Gastroesophageal sphincter (tissue), 4 donors: ENCODE results near the gene NNMT. TPM values are rescaled to one million over a fixed set of nuclear protein-coding genes. Genes with fewer than 3 reads are reported as not detected.
A peak's percentile ranks its signal among the peaks of the same experiment; 100 is the strongest.

Experiments used
- ATAC-seq: fragments of 150-250 bp; one replicate; pipeline ENCODE4 v1.9.1; 2016; ENCODE audit warnings: mild to moderate bottlenecking, moderate library complexity
- H3K27ac ChIP-seq, 4 donors: fragments of 200-600 bp; sonication (generic) in 3 of 4; 1 replicate in 3 of 4; 2 replicates in 1 of 4; pipeline ENCODE4 v1.5.1; 2016 to 2019
- H3K27me3 ChIP-seq: fragments of 200-600 bp; sonication (generic); one replicate; pipeline ENCODE4 v1.5.1; 2019
- H3K36me3 ChIP-seq, 2 donors: fragments of 200-600 bp; sonication (generic); one replicate each; pipeline ENCODE4 v1.5.1; 2019; ENCODE audit warnings: control low read depth in 1 of 2
- H3K4me1 ChIP-seq, 3 donors: fragments of 200-600 bp; sonication (generic); 1 replicate in 2 of 3; 2 replicates in 1 of 3; pipeline ENCODE4 v1.5.1; 2016 to 2019; ENCODE audit warnings: control low read depth in 2 of 3
- H3K4me3 ChIP-seq, 2 donors: fragments of 200-600 bp; sonication (generic); one replicate each; pipeline ENCODE4 v1.5.1; 2019; ENCODE audit warnings: mild to moderate bottlenecking in 1 of 2, moderate library complexity in 1 of 2
- H3K9me3 ChIP-seq, 3 donors: fragments of 200-600 bp; sonication (generic); one replicate each; pipeline ENCODE4 v1.5.1; 2017 to 2019; ENCODE audit warnings: control low read depth in 2 of 3
- EP300 ChIP-seq: sonication (generic); formaldehyde crosslinking; IDR thresholded peaks from one replicate; pipeline ENCODE4 v1.6.1; 2017; ENCODE audit warnings: antibody characterized with exemption, mild to moderate bottlenecking
- POLR2A ChIP-seq, 2 donors: fragments of 450-650 bp; IDR thresholded peaks; one replicate each; pipeline ENCODE4 v1.6.1; 2017; ENCODE audit warnings: antibody characterized with exemption in 2 of 2, mild to moderate bottlenecking in 2 of 2, moderate library complexity in 1 of 2
- POLR2AphosphoS5 ChIP-seq: sonication (generic); formaldehyde crosslinking; IDR thresholded peaks from one replicate; pipeline ENCODE4 v1.6.1; 2017; ENCODE audit warnings: antibody characterized with exemption
- WGBS, 2 donors: methylation state at CpG; one replicate each; pipeline ENCODE4 v1.1.5; 2018; ENCODE audit warnings: low coverage in 1 of 2; 5-methylcytosine and 5-hydroxymethylcytosine counted together
- total RNA-seq, 4 donors: library from RNA; depleted of rRNA; stranded (reverse); fragments of >200 nt; gene quantifications; one replicate each; pipeline ENCODE4 v1.1.0, GENCODE V29; 2016
- TF ChIP-seq, protein P1 (sequence below), 4 experiments: fragments of 200-600 bp in 2 of 4; fragments of 450-650 bp in 2 of 4; sonication (generic) in 1 of 4; IDR thresholded peaks; one replicate each; pipeline ENCODE4 v1.5.1; 2017 to 2019; ENCODE audit warnings: antibody characterized with exemption in 4 of 4, mild to moderate bottlenecking in 2 of 4, moderate library complexity in 2 of 4

NNMT gene
- total RNA-seq, 4 donors from 2014 or later, result 39.4 to 409 (median 243) TPM

- peaks cover 87% of the 10 kb centered on the region for H3K27me3 ChIP-seq
- TF ChIP-seq POLR2AphosphoS5 (peak; percentile 20), EP300 (no peak)
- peak; percentile 61 for ATAC-seq
- peak overlapping the region in 1 of 4 donors; percentile 1 for H3K27ac ChIP-seq
- WGBS, 2 donors, result 53 to 67% methylated on average over 2 to 3 of the region's 3 CpGs
- H3K4me3 ChIP-seq, result no peak overlapping the region
- H3K4me1 ChIP-seq, result peaks cover 0 to 8% (median 2%) of the 10 kb centered on the region in 3 donors
- H3K36me3 ChIP-seq, result peaks cover 0 to 4% of the 10 kb centered on the region in 2 donors
- no peaks in the 10 kb centered on the region for H3K9me3 ChIP-seq
Measured at GRCh38 chr11:114275280-114275679, 20.9 kb upstream of the NNMT start.

- Histone ChIP-seq H3K4me1 (peaks cover 0 to 16% (median 6%) of the 10 kb centered on the region in 3 donors), H3K27me3 (peaks cover 85% of the 10 kb centered on the region), H3K4me3 (no peak overlapping the region), H3K27ac (no peak overlapping the region), H3K9me3 (no peaks in the 10 kb centered on the region), H3K36me3 (peaks cover 0 to 4% of the 10 kb centered on the region in 2 donors)
- no peak for ATAC-seq
- TF ChIP-seq EP300 (no peak), POLR2AphosphoS5 (no peak), POLR2A (IDR thresholded peaks at IDR 0.05) (no peak)
- TF ChIP-seq, protein P1, sequence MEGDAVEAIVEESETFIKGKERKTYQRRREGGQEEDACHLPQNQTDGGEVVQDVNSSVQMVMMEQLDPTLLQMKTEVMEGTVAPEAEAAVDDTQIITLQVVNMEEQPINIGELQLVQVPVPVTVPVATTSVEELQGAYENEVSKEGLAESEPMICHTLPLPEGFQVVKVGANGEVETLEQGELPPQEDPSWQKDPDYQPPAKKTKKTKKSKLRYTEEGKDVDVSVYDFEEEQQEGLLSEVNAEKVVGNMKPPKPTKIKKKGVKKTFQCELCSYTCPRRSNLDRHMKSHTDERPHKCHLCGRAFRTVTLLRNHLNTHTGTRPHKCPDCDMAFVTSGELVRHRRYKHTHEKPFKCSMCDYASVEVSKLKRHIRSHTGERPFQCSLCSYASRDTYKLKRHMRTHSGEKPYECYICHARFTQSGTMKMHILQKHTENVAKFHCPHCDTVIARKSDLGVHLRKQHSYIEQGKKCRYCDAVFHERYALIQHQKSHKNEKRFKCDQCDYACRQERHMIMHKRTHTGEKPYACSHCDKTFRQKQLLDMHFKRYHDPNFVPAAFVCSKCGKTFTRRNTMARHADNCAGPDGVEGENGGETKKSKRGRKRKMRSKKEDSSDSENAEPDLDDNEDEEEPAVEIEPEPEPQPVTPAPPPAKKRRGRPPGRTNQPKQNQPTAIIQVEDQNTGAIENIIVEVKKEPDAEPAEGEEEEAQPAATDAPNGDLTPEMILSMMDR (IDR thresholded peaks at IDR 0.05), result no peak
- WGBS, 2 donors, result 67 to 92% methylated on average over 2 to 3 of the region's 5 CpGs
Measured at GRCh38 chr11:114276077-114276476, 20.1 kb upstream of the NNMT start.

- H3K27ac ChIP-seq, result no peak overlapping the region
- no peaks in the 10 kb centered on the region for H3K9me3 ChIP-seq
- TF ChIP-seq POLR2AphosphoS5 (no peak), POLR2A (IDR thresholded peaks at IDR 0.05) (no peak), EP300 (no peak)
- TF ChIP-seq, protein P1 (IDR thresholded peaks at IDR 0.05), result no peak
- ATAC-seq, result no peak
- H3K27me3 ChIP-seq, result peaks cover 76% of the 10 kb centered on the region
- H3K4me1 ChIP-seq, result peaks cover 0 to 22% (median 7%) of the 10 kb centered on the region in 3 donors
- WGBS, 2 donors, result 85 to 91% methylated on average over 8 to 10 of the region's 11 CpGs
- no peaks in the 10 kb centered on the region for H3K36me3 ChIP-seq
- no peak overlapping the region for H3K4me3 ChIP-seq
Measured at GRCh38 chr11:114277637-114278341, 18.4 kb upstream of the NNMT start.

DNA sequence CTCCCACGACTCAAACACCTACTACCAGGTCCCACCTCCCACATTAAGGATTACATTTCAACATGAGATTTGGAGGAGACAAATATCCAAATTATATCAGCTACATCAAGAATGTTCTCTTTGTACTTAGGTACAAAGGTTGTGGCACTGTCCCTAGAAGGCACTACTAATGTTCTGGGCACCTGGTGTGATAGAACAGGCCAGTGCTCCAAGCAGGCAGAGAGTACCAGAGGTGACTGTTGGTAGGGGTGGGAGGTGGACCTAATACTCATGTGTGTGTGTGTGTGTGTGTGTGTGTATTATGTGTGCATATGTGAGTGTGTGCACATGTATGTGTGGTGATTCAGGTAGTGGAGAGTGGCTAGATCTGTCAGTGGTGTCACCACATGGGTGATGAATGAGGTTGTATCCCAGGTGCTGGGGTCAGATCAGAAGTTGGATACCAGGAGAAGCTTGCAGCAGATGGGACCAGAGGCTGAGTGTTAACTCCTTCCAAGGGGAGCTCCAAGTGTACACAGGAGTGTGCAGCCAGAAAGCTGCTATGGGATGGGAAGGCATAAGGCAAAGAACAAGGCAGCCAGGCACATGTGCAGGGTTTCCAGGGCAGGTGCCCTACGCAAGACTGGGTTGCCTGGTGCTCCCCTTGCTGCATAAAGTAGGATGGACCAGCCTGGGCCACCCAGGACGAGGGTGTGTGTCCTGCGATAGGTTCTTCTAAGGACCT lies 17.7 kb upstream of the NNMT start:
- no peaks in the 10 kb centered on the region for H3K9me3 ChIP-seq
- H3K36me3 ChIP-seq, result no peaks in the 10 kb centered on the region
- TF ChIP-seq POLR2A (IDR thresholded peaks at IDR 0.05), result no peak
- no peak for TF ChIP-seq POLR2AphosphoS5
- TF ChIP-seq, protein P1 (IDR thresholded peaks at IDR 0.05), result no peak
- TF ChIP-seq EP300, result no peak
- no peak overlapping the region for H3K4me3 ChIP-seq
- H3K27me3 ChIP-seq, result peaks cover 69% of the 10 kb centered on the region
- 71 to 81% methylated on average over 1 to 4 of the region's 4 CpGs for WGBS, 2 donors
- ATAC-seq, result no peak
- H3K4me1 ChIP-seq, result peaks cover 0 to 22% (median 7%) of the 10 kb centered on the region in 3 donors
- no peak overlapping the region for H3K27ac ChIP-seq

DNA sequence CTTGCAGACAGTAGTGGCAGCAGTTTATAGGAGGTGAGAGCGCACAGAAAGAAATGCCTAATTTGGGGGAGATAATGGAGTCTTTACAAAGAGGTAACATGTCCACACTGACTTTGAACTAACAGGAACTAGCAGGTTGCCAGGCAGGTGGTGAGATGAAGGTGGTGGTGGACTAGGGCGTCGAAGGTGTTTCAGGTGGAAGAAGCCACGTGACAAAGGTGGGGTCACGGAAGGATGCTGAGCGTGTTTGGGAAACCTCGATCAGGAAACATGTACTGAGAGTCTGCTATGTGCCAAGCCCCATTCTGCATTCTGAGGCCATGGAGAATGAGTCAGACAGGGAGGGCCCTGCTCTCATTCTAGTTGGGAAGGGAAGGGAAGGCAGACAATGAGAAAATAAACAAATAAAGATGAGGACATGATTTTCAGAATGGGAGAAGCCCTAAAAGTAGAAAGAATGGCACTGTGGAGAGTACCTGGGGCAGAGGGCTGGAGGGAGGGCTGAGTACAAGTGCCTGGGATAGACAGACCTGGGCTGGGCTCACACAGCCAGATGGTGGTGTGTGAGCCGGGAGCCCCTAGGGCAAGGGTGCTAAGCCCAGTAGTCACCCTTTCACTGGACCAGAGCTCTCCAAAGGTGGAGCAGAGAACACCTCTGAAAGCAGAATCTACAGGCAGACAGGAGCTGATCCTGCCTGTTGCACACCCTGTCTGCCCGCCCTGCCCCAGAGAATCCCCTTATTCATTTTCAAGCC lies 16.2 kb upstream of the NNMT start:
- 64 to 84% methylated on average over 8 of the region's 9 CpGs for WGBS, 2 donors
- peaks cover 58% of the 10 kb centered on the region for H3K27me3 ChIP-seq
- peak overlapping the region in 3 of 4 donors; percentile 13 to 41 (median 14) for H3K27ac ChIP-seq
- H3K9me3 ChIP-seq, result no peaks in the 10 kb centered on the region
- no peak overlapping the region for H3K4me3 ChIP-seq
- no peak for TF ChIP-seq EP300
- TF ChIP-seq, protein P1 (IDR thresholded peaks at IDR 0.05), result no peak
- no peak for TF ChIP-seq POLR2A (IDR thresholded peaks at IDR 0.05)
- TF ChIP-seq POLR2AphosphoS5, result no peak
- peaks cover 0 to 22% (median 7%) of the 10 kb centered on the region in 3 donors for H3K4me1 ChIP-seq
- no peaks in the 10 kb centered on the region for H3K36me3 ChIP-seq
- peak; percentile 46 for ATAC-seq
